ENCODE results near the gene EEF1G.
A peak's percentile ranks its signal among the peaks of the same experiment; 100 is the strongest.
"Not testable (repeated sequence)": the region's sequence is repeated elsewhere in the genome, so short reads cannot be mapped to it uniquely, and the experiment has no call there.

Gene EEF1G

GRCh38 chr11:62559204-62559603, 14.5 kb downstream of the EEF1G start:
- H3K36me3 ChIP-seq (ENCODE audit: insufficient read depth, low read length) = peaks cover 47% of the 10 kb centered on the region
- H3K9ac ChIP-seq (ENCODE audit: low read depth, low read length) = no peak overlapping the region
- H3K27me3 ChIP-seq (ENCODE audit: control insufficient read depth, insufficient read depth, low read length) = no peaks in the 10 kb centered on the region
- no peak overlapping the region for H3K4me3 ChIP-seq (ENCODE audit: low read length)
- H3K4me1 ChIP-seq (ENCODE audit: control insufficient read depth, insufficient read depth, low read length) = peaks cover 70% of the 10 kb centered on the region
- no peaks in the 10 kb centered on the region for H3K9me3 ChIP-seq (replicated peaks; ENCODE audit: low read length)
- H3K4me2 ChIP-seq (ENCODE audit: low read length) = no peak overlapping the region

DNA sequence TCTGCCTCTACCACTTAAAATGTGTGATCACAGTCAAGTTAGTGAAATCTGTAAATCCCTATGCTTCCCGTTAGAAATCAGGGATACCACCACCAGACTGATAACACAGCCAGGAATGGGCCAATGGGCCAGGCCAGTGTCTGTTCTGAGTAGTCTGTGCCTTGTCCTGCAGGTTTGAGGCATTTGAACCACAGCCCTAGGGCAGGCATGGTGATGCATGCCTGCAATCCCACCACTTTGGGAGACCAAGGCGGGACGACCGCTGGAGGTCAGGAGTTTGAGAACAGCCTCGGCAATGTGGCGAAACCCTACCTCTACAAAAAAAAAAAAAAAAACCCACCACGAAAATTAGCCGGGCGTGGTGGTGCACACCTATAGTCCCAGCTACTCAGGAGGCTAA, 15.0 kb downstream of the EEF1G start:
- Histone ChIP-seq H3K4me3 (ENCODE audit: low read length) (no peak overlapping the region), H3K9me3 (replicated peaks; ENCODE audit: low read length) (no peaks in the 10 kb centered on the region), H3K4me1 (ENCODE audit: control insufficient read depth, insufficient read depth, low read length) (peaks cover 73% of the 10 kb centered on the region), H3K36me3 (ENCODE audit: insufficient read depth, low read length) (peaks cover 43% of the 10 kb centered on the region), H3K9ac (ENCODE audit: low read depth, low read length) (no peak overlapping the region), H3K4me2 (ENCODE audit: low read length) (no peak overlapping the region), H3K27me3 (ENCODE audit: control insufficient read depth, insufficient read depth, low read length) (no peaks in the 10 kb centered on the region)

- no peaks in the 10 kb centered on the region for H3K9me3 ChIP-seq (replicated peaks; ENCODE audit: low read length)
- peaks cover 79% of the 10 kb centered on the region for H3K4me1 ChIP-seq (ENCODE audit: control insufficient read depth, insufficient read depth, low read length)
- peaks cover 31% of the 10 kb centered on the region for H3K36me3 ChIP-seq (ENCODE audit: insufficient read depth, low read length)
- H3K9ac ChIP-seq (ENCODE audit: low read depth, low read length) = peak overlapping the region; percentile 18
- H3K4me2 ChIP-seq (ENCODE audit: low read length) = peak overlapping the region; percentile 88
- H3K27me3 ChIP-seq (ENCODE audit: control insufficient read depth, insufficient read depth, low read length) = no peaks in the 10 kb centered on the region
- H3K4me3 ChIP-seq (ENCODE audit: low read length) = peak overlapping the region; percentile 45
Measured at GRCh38 chr11:62556875-62557631, 16.6 kb downstream of the EEF1G start.

DNA sequence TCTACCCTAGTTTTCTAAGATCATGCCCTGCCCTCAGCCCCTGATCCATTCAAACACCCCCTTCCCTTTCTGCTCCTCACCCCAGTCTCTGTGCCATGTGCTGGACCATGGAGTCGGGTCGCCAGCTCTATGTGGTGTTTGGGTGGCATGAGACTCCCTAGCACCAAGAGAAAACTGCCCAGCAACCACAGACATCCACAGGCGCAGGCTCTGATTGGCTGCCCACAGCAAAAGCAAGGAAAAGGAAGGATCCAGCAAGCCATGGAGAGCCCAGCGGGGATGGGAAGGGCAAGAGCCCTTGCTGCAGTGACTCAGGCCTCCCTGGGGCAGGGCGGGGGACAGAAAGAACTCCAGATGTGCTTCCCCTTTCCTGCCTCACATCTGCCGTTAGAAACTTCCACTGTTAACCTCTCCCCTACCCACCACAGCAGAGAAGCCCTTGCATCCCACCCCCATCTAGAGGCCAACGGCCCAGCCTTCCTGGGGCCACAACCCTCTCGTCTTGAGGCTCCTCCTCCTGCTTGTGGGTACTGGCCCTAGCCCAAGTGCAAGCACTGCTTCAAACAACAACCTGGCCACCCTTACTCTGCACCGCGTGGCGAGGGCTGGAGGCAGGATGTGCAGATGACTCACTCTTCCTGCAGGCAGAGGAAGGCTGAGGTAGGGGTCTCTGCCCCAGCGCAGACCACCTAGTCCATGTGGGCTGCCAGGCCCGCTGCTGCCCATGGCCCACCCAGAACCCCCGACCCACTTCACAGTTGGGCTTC, 17.4 kb downstream of the EEF1G start:
- peak overlapping the region; percentile 88 for H3K4me2 ChIP-seq (ENCODE audit: low read length)
- peaks cover 80% of the 10 kb centered on the region for H3K4me1 ChIP-seq (ENCODE audit: control insufficient read depth, insufficient read depth, low read length)
- peak overlapping the region; percentile 90 for H3K9ac ChIP-seq (ENCODE audit: low read depth, low read length)
- no peaks in the 10 kb centered on the region for H3K27me3 ChIP-seq (ENCODE audit: control insufficient read depth, insufficient read depth, low read length)
- H3K9me3 ChIP-seq (replicated peaks; ENCODE audit: low read length) = no peaks in the 10 kb centered on the region
- peaks cover 25% of the 10 kb centered on the region for H3K36me3 ChIP-seq (ENCODE audit: insufficient read depth, low read length)
- peak overlapping the region; percentile 64 for H3K4me3 ChIP-seq (ENCODE audit: low read length)

- Histone ChIP-seq H3K9me3 (replicated peaks; ENCODE audit: low read length) (no peaks in the 10 kb centered on the region), H3K4me2 (ENCODE audit: low read length) (peak overlapping the region; percentile 88), H3K27me3 (ENCODE audit: control insufficient read depth, insufficient read depth, low read length) (no peaks in the 10 kb centered on the region), H3K4me1 (ENCODE audit: control insufficient read depth, insufficient read depth, low read length) (peaks cover 75% of the 10 kb centered on the region), H3K36me3 (ENCODE audit: insufficient read depth, low read length) (peaks cover 25% of the 10 kb centered on the region), H3K9ac (ENCODE audit: low read depth, low read length) (peak overlapping the region; percentile 90), H3K4me3 (ENCODE audit: low read length) (peak overlapping the region; percentile 64)
Measured at GRCh38 chr11:62555464-62556107, 18.1 kb downstream of the EEF1G start.

DNA sequence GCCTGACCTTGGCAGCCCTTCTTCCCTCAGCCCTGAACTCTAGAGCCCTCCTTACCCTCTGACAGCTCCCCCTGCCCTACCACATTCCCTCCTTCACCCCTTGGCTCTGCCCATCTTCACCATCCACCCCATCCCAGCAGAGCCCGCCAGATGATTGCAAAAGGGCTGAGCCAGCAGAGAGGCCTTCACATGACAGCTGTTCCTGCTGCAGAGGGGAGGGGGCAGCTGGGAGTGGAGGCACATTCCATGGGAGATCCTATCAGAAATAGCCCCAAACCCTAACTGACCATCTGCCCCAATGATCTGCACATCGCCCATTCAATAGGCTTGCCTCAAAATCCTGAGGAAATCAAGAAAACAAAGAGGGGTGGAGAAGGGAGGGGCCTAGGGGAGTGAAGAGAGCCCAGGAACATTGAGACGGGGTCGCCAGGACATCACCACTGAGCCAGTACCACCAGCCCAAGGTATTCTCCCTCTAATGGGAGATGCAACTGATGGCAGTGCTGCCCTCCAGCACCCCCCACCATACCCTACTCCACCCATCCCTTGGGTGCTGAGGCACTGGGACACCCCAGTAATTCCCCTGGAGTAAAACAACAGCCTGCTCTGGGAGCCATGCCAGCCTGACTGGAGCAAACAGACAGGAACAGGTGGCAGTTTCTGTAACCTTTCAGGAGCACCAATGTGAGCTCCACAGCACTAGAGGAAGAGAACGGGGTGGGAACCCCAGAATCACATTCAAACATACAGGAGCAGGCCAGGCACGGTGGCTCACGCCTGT, 19.1 kb downstream of the EEF1G start:
- H3K27me3 ChIP-seq (ENCODE audit: control insufficient read depth, insufficient read depth, low read length) = no peaks in the 10 kb centered on the region
- H3K36me3 ChIP-seq (ENCODE audit: insufficient read depth, low read length) = peaks cover 17% of the 10 kb centered on the region
- H3K9me3 ChIP-seq (replicated peaks; ENCODE audit: low read length) = no peaks in the 10 kb centered on the region
- H3K9ac ChIP-seq (ENCODE audit: low read depth, low read length) = peak overlapping the region; percentile 90
- H3K4me2 ChIP-seq (ENCODE audit: low read length) = peak overlapping the region; percentile 88
- peak overlapping the region; percentile 64 for H3K4me3 ChIP-seq (ENCODE audit: low read length)
- H3K4me1 ChIP-seq (ENCODE audit: control insufficient read depth, insufficient read depth, low read length) = peaks cover 66% of the 10 kb centered on the region

- peak overlapping the region; percentile 90 for H3K9ac ChIP-seq (ENCODE audit: low read depth, low read length)
- H3K4me3 ChIP-seq (ENCODE audit: low read length) = peak overlapping the region; percentile 64
- H3K9me3 ChIP-seq (replicated peaks; ENCODE audit: low read length) = no peaks in the 10 kb centered on the region
- H3K4me2 ChIP-seq (ENCODE audit: low read length) = peak overlapping the region; percentile 88
- peaks cover 11% of the 10 kb centered on the region for H3K36me3 ChIP-seq (ENCODE audit: insufficient read depth, low read length)
- H3K27me3 ChIP-seq (ENCODE audit: control insufficient read depth, insufficient read depth, low read length) = no peaks in the 10 kb centered on the region
- H3K4me1 ChIP-seq (ENCODE audit: control insufficient read depth, insufficient read depth, low read length) = peaks cover 68% of the 10 kb centered on the region
Measured at GRCh38 chr11:62553839-62554361, 19.8 kb downstream of the EEF1G start.

GRCh38 chr11:62553080-62553838, 20.4 kb downstream of the EEF1G start:
- peak overlapping the region; percentile 90 for H3K9ac ChIP-seq (ENCODE audit: low read depth, low read length)
- peaks cover 6% of the 10 kb centered on the region for H3K36me3 ChIP-seq (ENCODE audit: insufficient read depth, low read length)
- H3K4me1 ChIP-seq (ENCODE audit: control insufficient read depth, insufficient read depth, low read length) = peaks cover 75% of the 10 kb centered on the region
- peak overlapping the region; percentile 88 for H3K4me2 ChIP-seq (ENCODE audit: low read length)
- H3K4me3 ChIP-seq (ENCODE audit: low read length) = peak overlapping the region; percentile 64
- H3K27me3 ChIP-seq (ENCODE audit: control insufficient read depth, insufficient read depth, low read length) = no peaks in the 10 kb centered on the region
- H3K9me3 ChIP-seq (replicated peaks; ENCODE audit: low read length) = no peaks in the 10 kb centered on the region

GRCh38 chr11:62552485-62553079, 21.1 kb downstream of the EEF1G start:
- no peaks in the 10 kb centered on the region for H3K9me3 ChIP-seq (replicated peaks; ENCODE audit: low read length)
- peak overlapping the region; percentile 90 for H3K9ac ChIP-seq (ENCODE audit: low read depth, low read length)
- peak overlapping the region; percentile 64 for H3K4me3 ChIP-seq (ENCODE audit: low read length)
- H3K36me3 ChIP-seq (ENCODE audit: insufficient read depth, low read length) = peaks cover 5% of the 10 kb centered on the region
- H3K27me3 ChIP-seq (ENCODE audit: control insufficient read depth, insufficient read depth, low read length) = no peaks in the 10 kb centered on the region
- H3K4me2 ChIP-seq (ENCODE audit: low read length) = peak overlapping the region; percentile 88
- peaks cover 77% of the 10 kb centered on the region for H3K4me1 ChIP-seq (ENCODE audit: control insufficient read depth, insufficient read depth, low read length)

DNA sequence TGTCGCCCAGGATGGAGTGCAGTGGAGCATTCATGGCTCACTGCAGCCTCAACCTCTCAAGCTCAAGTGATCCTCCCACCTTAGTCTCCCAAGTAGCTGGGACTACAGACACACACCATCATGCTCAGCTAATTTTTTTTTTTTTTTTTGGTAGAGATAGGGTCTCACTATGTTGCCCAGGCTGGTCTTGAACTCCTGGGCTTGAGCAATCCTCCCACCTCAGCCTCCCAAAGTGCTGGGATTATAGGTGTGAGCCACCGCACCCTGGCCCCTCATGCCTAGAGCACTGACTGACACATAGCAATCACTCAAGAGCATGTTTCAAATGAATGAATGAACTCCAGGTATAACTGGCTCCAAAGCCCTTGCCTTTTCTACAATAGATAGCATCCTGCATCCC, 23.2 kb downstream of the EEF1G start:
- H3K9me3 ChIP-seq (replicated peaks; ENCODE audit: low read length); H3K4me2 ChIP-seq (ENCODE audit: low read length); H3K27me3 ChIP-seq (ENCODE audit: control insufficient read depth, insufficient read depth, low read length); H3K36me3 ChIP-seq (ENCODE audit: insufficient read depth, low read length); H3K9ac ChIP-seq (ENCODE audit: low read depth, low read length); H3K4me3 ChIP-seq (ENCODE audit: low read length): not testable (repeated sequence)
- H3K4me1 ChIP-seq (ENCODE audit: control insufficient read depth, insufficient read depth, low read length) = peaks cover 58% of the 10 kb centered on the region
